Tibial nerve (tissue), 4 donors: ENCODE measurements around the gene CDH4.

Source experiments
- CTCF ChIP-seq, 5 experiments: fragments of 200-600 bp in 3 of 5; fragments of 450-650 bp in 2 of 5; sonication (generic) in 3 of 5; IDR thresholded peaks; one replicate each; pipeline ENCODE4 v1.5.1; 2016 to 2019; ENCODE audit warnings: antibody characterized with exemption in 5 of 5, mild to moderate bottlenecking in 3 of 5, moderate library complexity in 2 of 5
- EP300 ChIP-seq, 2 donors: sonication (generic); formaldehyde crosslinking; IDR thresholded peaks; one replicate each; pipeline ENCODE4 v1.6.1; 2017; ENCODE audit warnings: antibody characterized with exemption in 2 of 2, mild to moderate bottlenecking in 1 of 2
- POLR2A ChIP-seq, 2 donors: fragments of 450-650 bp; IDR thresholded peaks; one replicate each; pipeline ENCODE4 v1.6.1; 2017; ENCODE audit warnings: antibody characterized with exemption in 2 of 2, mild to moderate bottlenecking in 2 of 2, moderate library complexity in 2 of 2

GRCh38 chr20:61292391-61292790 is 40.3 kb downstream of the CDH4 start:
- TF ChIP-seq EP300 (IDR thresholded peaks at IDR 0.05) (no peak), CTCF (IDR thresholded peaks at IDR 0.05) (no peak), POLR2A (IDR thresholded peaks at IDR 0.05) (no peak)
